ENCODE results near the gene RNF141. TPM values are rescaled to one million over a fixed set of nuclear protein-coding genes. Genes with fewer than 3 reads are reported as not detected.

RNF141 gene
- total and polyA plus RNA-seq, 9 donors = 16.9 to 26.4 (median 19.4) TPM

- H3K36me3 ChIP-seq (ENCODE audit: control insufficient read depth, insufficient read depth, low read length) = peaks cover 16% of the 10 kb centered on the region
- H3K27ac ChIP-seq (ENCODE audit: low read length) = no peak overlapping the region
- no peak for DNase-seq
- H3K4me3 ChIP-seq (ENCODE audit: low read length) = no peak overlapping the region
- no peaks in the 10 kb centered on the region for H3K9me3 ChIP-seq (replicated peaks; ENCODE audit: control insufficient read depth, low read depth, low read length)
- no peaks in the 10 kb centered on the region for H3K27me3 ChIP-seq (ENCODE audit: control insufficient read depth, insufficient read depth, low read length)
- no peaks in the 10 kb centered on the region for H3K4me1 ChIP-seq (ENCODE audit: control insufficient read depth, insufficient read depth, low read length)
- WGBS (ENCODE audit: insufficient coverage) = 63% methylated on average over 1 of the region's 6 CpGs
Observed at GRCh38 chr11:10502065-10502680, 38.8 kb downstream of the RNF141 start.

- H3K27ac ChIP-seq (ENCODE audit: low read length) = no peak overlapping the region
- H3K27me3 ChIP-seq (ENCODE audit: control insufficient read depth, insufficient read depth, low read length) = no peaks in the 10 kb centered on the region
- H3K36me3 ChIP-seq (ENCODE audit: control insufficient read depth, insufficient read depth, low read length) = peaks cover 14% of the 10 kb centered on the region
- DNase-seq = no peak
- 85% methylated on average over 14 of the region's 20 CpGs for WGBS (ENCODE audit: insufficient coverage)
- no peaks in the 10 kb centered on the region for H3K9me3 ChIP-seq (replicated peaks; ENCODE audit: control insufficient read depth, low read depth, low read length)
- H3K4me3 ChIP-seq (ENCODE audit: low read length) = no peak overlapping the region
- no peaks in the 10 kb centered on the region for H3K4me1 ChIP-seq (ENCODE audit: control insufficient read depth, insufficient read depth, low read length)
Observed at GRCh38 chr11:10500757-10501684, 40.0 kb downstream of the RNF141 start.

- 87% methylated on average over 14 of the region's 15 CpGs for whole genome bisulfite sequencing (ENCODE audit: insufficient coverage)
- no peak overlapping the region for H3K27ac ChIP-seq (ENCODE audit: low read length)
- no peaks in the 10 kb centered on the region for H3K27me3 ChIP-seq (ENCODE audit: control insufficient read depth, insufficient read depth, low read length)
- H3K4me3 ChIP-seq (ENCODE audit: low read length) = no peak overlapping the region
- DNase-seq = no peak
- H3K9me3 ChIP-seq (replicated peaks; ENCODE audit: control insufficient read depth, low read depth, low read length) = no peaks in the 10 kb centered on the region
- no peaks in the 10 kb centered on the region for H3K4me1 ChIP-seq (ENCODE audit: control insufficient read depth, insufficient read depth, low read length)
- H3K36me3 ChIP-seq (ENCODE audit: control insufficient read depth, insufficient read depth, low read length) = peaks cover 13% of the 10 kb centered on the region
Observed at GRCh38 chr11:10499874-10500601, 40.9 kb downstream of the RNF141 start.

- Histone ChIP-seq H3K27ac (ENCODE audit: low read length) (no peak overlapping the region), H3K4me3 (ENCODE audit: low read length) (no peak overlapping the region), H3K4me1 (ENCODE audit: control insufficient read depth, insufficient read depth, low read length) (no peaks in the 10 kb centered on the region), H3K36me3 (ENCODE audit: control insufficient read depth, insufficient read depth, low read length) (peaks cover 18% of the 10 kb centered on the region), H3K27me3 (ENCODE audit: control insufficient read depth, insufficient read depth, low read length) (no peaks in the 10 kb centered on the region), H3K9me3 (replicated peaks; ENCODE audit: control insufficient read depth, low read depth, low read length) (no peaks in the 10 kb centered on the region)
- no peak for DNase-seq
- 94% methylated on average over 4 of the region's 5 CpGs for WGBS (ENCODE audit: insufficient coverage)
Observed at GRCh38 chr11:10499452-10499851, 41.5 kb downstream of the RNF141 start.

- Histone ChIP-seq H3K36me3 (ENCODE audit: control insufficient read depth, insufficient read depth, low read length) (peaks cover 16% of the 10 kb centered on the region), H3K9me3 (replicated peaks; ENCODE audit: control insufficient read depth, low read depth, low read length) (no peaks in the 10 kb centered on the region), H3K4me3 (ENCODE audit: low read length) (no peak overlapping the region), H3K27ac (ENCODE audit: low read length) (no peak overlapping the region), H3K27me3 (ENCODE audit: control insufficient read depth, insufficient read depth, low read length) (no peaks in the 10 kb centered on the region), H3K4me1 (ENCODE audit: control insufficient read depth, insufficient read depth, low read length) (no peaks in the 10 kb centered on the region)
- DNase-seq = no peak
- WGBS (ENCODE audit: insufficient coverage) = 81% methylated on average over 3 of the region's 10 CpGs
Observed at GRCh38 chr11:10498426-10499250, 42.3 kb downstream of the RNF141 start.

- H3K9me3 ChIP-seq (replicated peaks; ENCODE audit: control insufficient read depth, low read depth, low read length) = no peaks in the 10 kb centered on the region
- no peak overlapping the region for H3K4me3 ChIP-seq (ENCODE audit: low read length)
- H3K27ac ChIP-seq (ENCODE audit: low read length) = no peak overlapping the region
- no peak for DNase-seq
- H3K36me3 ChIP-seq (ENCODE audit: control insufficient read depth, insufficient read depth, low read length) = peaks cover 16% of the 10 kb centered on the region
- H3K4me1 ChIP-seq (ENCODE audit: control insufficient read depth, insufficient read depth, low read length) = no peaks in the 10 kb centered on the region
- H3K27me3 ChIP-seq (ENCODE audit: control insufficient read depth, insufficient read depth, low read length) = no peaks in the 10 kb centered on the region
- 93% methylated on average over 7 of the region's 7 CpGs for WGBS (ENCODE audit: insufficient coverage)
Observed at GRCh38 chr11:10498022-10498400, 43.0 kb downstream of the RNF141 start.

GRCh38 chr11:10497371-10498021, 43.5 kb downstream of the RNF141 start:
- no peaks in the 10 kb centered on the region for H3K4me1 ChIP-seq (ENCODE audit: control insufficient read depth, insufficient read depth, low read length)
- peaks cover 13% of the 10 kb centered on the region for H3K36me3 ChIP-seq (ENCODE audit: control insufficient read depth, insufficient read depth, low read length)
- no peaks in the 10 kb centered on the region for H3K27me3 ChIP-seq (ENCODE audit: control insufficient read depth, insufficient read depth, low read length)
- DNase-seq = no peak
- H3K4me3 ChIP-seq (ENCODE audit: low read length) = no peak overlapping the region
- WGBS (ENCODE audit: insufficient coverage) = 69% methylated on average over 11 of the region's 18 CpGs
- H3K27ac ChIP-seq (ENCODE audit: low read length) = no peak overlapping the region
- H3K9me3 ChIP-seq (replicated peaks; ENCODE audit: control insufficient read depth, low read depth, low read length) = no peaks in the 10 kb centered on the region

- Histone ChIP-seq H3K9me3 (replicated peaks; ENCODE audit: control insufficient read depth, low read depth, low read length) (no peaks in the 10 kb centered on the region), H3K36me3 (ENCODE audit: control insufficient read depth, insufficient read depth, low read length) (peaks cover 13% of the 10 kb centered on the region), H3K4me3 (ENCODE audit: low read length) (no peak overlapping the region), H3K4me1 (ENCODE audit: control insufficient read depth, insufficient read depth, low read length) (no peaks in the 10 kb centered on the region), H3K27me3 (ENCODE audit: control insufficient read depth, insufficient read depth, low read length) (no peaks in the 10 kb centered on the region), H3K27ac (ENCODE audit: low read length) (no peak overlapping the region)
- WGBS (ENCODE audit: insufficient coverage) = 80% methylated on average over 1 of the region's 4 CpGs
- DNase-seq = no peak
Observed at GRCh38 chr11:10496296-10496936, 44.6 kb downstream of the RNF141 start.

GRCh38 chr11:10495464-10495786, 45.6 kb downstream of the RNF141 start:
- Histone ChIP-seq H3K4me1 (ENCODE audit: control insufficient read depth, insufficient read depth, low read length) (peaks cover 6% of the 10 kb centered on the region), H3K36me3 (ENCODE audit: control insufficient read depth, insufficient read depth, low read length) (peaks cover 14% of the 10 kb centered on the region), H3K27me3 (ENCODE audit: control insufficient read depth, insufficient read depth, low read length) (no peaks in the 10 kb centered on the region), H3K27ac (ENCODE audit: low read length) (no peak overlapping the region), H3K9me3 (replicated peaks; ENCODE audit: control insufficient read depth, low read depth, low read length) (no peaks in the 10 kb centered on the region), H3K4me3 (ENCODE audit: low read length) (no peak overlapping the region)
- 91% methylated on average over 7 of the region's 8 CpGs for WGBS (ENCODE audit: insufficient coverage)
- no peak for DNase-seq
